Measurements from ENCODE around the gene CHST5. TPM values are rescaled to one million over a fixed set of nuclear protein-coding genes. Genes with fewer than 3 reads are reported as not detected.

The CHST5 gene
- total and polyA plus RNA-seq, 9 of the 15 experiments (the other 6 are each of a cell fraction or from before 2014, with no cell fraction given): 0.06 to 0.21 (median 0.14) TPM; not detected in 5

DNA sequence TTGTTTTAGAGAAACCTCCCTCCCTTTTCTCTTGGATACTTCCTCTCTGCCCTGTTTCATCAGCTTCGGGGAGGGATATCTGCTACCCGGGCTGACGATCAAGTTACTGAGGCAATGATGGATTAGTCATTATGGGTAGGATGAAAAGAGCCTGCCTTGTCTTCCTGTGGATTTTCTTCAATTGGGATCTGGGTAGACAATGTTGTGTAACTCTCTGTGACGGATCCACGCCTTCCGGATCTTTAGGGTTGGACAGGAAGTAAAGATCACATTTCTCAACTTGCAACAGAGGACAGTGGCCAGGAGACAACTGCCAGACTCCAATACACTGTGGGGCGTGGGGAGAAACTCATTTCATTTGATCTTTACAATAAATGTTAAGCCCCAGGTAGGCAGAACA lies 29.3 kb downstream of the CHST5 start (continued):
- TF ChIP-seq ZNF717 (CRISPR knock-in tag; IDR thresholded peaks at IDR 0.05) (no peak), CEBPB (tag; IDR thresholded peaks at IDR 0.05) (peak; percentile 75), HDAC3 (IDR thresholded peaks at IDR 0.05; ENCODE audit: borderline replicate concordance, partially characterized antibody) (no peak), RNF2 (IDR thresholded peaks at IDR 0.05) (no peak), ZNF57 (CRISPR knock-in tag; IDR thresholded peaks at IDR 0.05) (no peak), RBM25 (IDR thresholded peaks at IDR 0.05; ENCODE audit: low read depth, low read length, severe bottlenecking) (no peak), TEAD1 (CRISPR knock-in tag; IDR thresholded peaks at IDR 0.05) (no peak), HNRNPK (IDR thresholded peaks at IDR 0.05; ENCODE audit: low read depth, low read length, poor library complexity, severe bottlenecking) (no peak), MTA1 (IDR thresholded peaks at IDR 0.05; ENCODE audit: borderline replicate concordance) (no peak), ZC3H4 (CRISPR knock-in tag; IDR thresholded peaks at IDR 0.05; ENCODE audit: borderline replicate concordance) (no peak), HNRNPUL1 (IDR thresholded peaks at IDR 0.05; ENCODE audit: low read length) (no peak), ZNF282 (CRISPR knock-in tag; IDR thresholded peaks at IDR 0.05) (no peak), ZC3H11A (IDR thresholded peaks at IDR 0.05; ENCODE audit: low read depth, low read length) (no peak), ERF (CRISPR knock-in tag; IDR thresholded peaks at IDR 0.05) (no peak), HDAC6 (IDR thresholded peaks at IDR 0.05; ENCODE audit: low read depth, low read length) (no peak), NCOA2 (IDR thresholded peaks at IDR 0.05; ENCODE audit: partially characterized antibody in 2 of 2) (no peak), RAD21 (CRISPR knock-in tag; conservative IDR thresholded peaks at IDR 0.05 in 1 of 2, IDR thresholded peaks at IDR 0.05 in 1 of 2) (no peak), CHD1 (IDR thresholded peaks at IDR 0.05; ENCODE audit: low read length) (no peak), HOXB6 (CRISPR knock-in tag; IDR thresholded peaks at IDR 0.05; ENCODE audit: borderline replicate concordance) (no peak), ZNF431 (CRISPR knock-in tag; IDR thresholded peaks at IDR 0.05) (no peak), ZNF253 (CRISPR knock-in tag; conservative IDR thresholded peaks at IDR 0.05) (no peak), TARDBP (IDR thresholded peaks at IDR 0.05) (no peak), MYNN (IDR thresholded peaks at IDR 0.05) (no peak), MYNN (CRISPR knock-in tag; IDR thresholded peaks at IDR 0.05) (no peak), NBN (IDR thresholded peaks at IDR 0.05; ENCODE audit: low read depth) (no peak)
- TF ChIP-seq, protein P1, sequence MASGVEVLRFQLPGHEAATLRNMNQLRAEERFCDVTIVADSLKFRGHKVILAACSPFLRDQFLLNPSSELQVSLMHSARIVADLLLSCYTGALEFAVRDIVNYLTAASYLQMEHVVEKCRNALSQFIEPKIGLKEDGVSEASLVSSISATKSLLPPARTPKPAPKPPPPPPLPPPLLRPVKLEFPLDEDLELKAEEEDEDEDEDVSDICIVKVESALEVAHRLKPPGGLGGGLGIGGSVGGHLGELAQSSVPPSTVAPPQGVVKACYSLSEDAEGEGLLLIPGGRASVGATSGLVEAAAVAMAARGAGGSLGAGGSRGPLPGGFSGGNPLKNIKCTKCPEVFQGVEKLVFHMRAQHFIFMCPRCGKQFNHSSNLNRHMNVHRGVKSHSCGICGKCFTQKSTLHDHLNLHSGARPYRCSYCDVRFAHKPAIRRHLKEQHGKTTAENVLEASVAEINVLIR (CRISPR knock-in tag; IDR thresholded peaks at IDR 0.05): no peak
- TF ChIP-seq, protein P2, sequence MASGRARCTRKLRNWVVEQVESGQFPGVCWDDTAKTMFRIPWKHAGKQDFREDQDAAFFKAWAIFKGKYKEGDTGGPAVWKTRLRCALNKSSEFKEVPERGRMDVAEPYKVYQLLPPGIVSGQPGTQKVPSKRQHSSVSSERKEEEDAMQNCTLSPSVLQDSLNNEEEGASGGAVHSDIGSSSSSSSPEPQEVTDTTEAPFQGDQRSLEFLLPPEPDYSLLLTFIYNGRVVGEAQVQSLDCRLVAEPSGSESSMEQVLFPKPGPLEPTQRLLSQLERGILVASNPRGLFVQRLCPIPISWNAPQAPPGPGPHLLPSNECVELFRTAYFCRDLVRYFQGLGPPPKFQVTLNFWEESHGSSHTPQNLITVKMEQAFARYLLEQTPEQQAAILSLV (tag; IDR thresholded peaks at IDR 0.05): no peak
- TF ChIP-seq, protein P3, sequence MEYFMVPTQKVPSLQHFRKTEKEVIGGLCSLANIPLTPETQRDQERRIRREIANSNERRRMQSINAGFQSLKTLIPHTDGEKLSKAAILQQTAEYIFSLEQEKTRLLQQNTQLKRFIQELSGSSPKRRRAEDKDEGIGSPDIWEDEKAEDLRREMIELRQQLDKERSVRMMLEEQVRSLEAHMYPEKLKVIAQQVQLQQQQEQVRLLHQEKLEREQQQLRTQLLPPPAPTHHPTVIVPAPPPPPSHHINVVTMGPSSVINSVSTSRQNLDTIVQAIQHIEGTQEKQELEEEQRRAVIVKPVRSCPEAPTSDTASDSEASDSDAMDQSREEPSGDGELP (CRISPR knock-in tag; IDR thresholded peaks at IDR 0.05; ENCODE audit: borderline replicate concordance): no peak
- TF ChIP-seq, protein P4, sequence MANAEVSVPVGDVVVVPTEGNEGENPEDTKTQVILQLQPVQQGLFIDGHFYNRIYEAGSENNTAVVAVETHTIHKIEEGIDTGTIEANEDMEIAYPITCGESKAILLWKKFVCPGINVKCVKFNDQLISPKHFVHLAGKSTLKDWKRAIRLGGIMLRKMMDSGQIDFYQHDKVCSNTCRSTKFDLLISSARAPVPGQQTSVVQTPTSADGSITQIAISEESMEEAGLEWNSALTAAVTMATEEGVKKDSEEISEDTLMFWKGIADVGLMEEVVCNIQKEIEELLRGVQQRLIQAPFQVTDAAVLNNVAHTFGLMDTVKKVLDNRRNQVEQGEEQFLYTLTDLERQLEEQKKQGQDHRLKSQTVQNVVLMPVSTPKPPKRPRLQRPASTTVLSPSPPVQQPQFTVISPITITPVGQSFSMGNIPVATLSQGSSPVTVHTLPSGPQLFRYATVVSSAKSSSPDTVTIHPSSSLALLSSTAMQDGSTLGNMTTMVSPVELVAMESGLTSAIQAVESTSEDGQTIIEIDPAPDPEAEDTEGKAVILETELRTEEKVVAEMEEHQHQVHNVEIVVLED (CRISPR knock-in tag; IDR thresholded peaks at IDR 0.05): no peak

Measured in K562 (cell line).